KG1 (cell line): Measurements from ENCODE around the gene TOP3A.

Source experiments
- DNase-seq: peaks from one replicate; lab custom pipeline; 2025; lab: John Stamatoyannopoulos, UW

TOP3A gene

DNA sequence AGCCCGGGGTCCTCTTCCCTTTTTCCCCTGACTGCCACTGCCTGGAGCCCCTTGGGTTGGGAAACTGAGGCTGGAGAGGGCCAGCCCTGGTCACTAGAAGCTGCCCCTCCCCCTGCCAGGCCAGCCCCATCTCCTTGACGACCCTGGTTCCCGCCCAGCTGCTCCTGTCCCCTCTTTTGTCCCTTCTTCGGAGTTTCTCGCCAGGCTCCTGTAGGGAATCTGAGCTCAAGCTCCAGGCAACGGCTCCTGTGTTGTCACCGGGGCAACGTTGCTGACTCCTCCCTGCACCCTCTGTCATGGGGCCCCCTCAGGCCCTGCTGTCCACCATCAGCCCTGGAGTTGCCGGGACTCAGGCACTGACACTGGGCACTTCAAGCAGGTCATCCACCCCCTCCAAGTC lies 83.6 kb downstream of the TOP3A start:
- DNase-seq, result no peak

DNA sequence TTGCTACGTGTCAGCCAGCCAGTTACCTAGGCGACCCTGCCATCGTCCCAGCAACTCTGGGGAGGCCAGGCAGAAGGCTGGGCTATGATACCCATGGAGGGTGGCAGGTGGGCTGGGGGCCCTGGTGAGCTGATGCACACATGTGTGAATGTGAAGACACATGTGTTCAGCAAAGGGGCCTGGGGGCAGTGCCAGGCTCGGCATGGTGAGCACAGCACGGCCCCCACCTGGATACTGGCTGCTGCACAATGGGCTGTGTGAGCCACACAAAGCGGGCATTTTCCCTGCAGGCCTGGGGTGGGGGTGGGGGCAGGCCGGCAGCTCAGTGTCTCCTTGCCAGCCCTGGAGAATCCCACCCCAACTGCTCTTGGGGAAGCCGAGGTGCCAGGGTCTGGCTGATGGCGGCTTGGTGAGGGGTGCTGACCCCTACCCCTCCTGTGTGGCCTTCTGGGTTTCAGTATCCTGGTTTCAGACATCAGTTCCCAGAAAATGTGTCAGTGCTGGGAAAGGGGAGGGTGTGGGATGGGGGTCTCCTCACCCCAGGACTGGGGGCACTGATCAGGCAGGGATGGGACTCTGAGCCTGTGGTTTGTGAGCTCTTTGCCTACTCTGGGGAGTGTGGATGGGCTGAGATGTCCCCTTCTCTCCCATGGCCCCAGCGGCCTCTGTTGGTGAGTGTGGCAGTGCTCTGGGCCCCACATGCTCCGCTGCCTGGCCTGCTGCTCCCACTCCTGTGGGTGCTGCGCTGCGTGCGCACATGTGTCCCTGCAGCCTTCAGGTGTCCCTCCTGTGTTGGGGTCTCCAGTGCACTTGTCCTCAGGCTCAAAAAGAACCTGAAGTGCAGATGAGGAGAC lies 84.3 kb downstream of the TOP3A start:
- no peak for DNase-seq

DNA sequence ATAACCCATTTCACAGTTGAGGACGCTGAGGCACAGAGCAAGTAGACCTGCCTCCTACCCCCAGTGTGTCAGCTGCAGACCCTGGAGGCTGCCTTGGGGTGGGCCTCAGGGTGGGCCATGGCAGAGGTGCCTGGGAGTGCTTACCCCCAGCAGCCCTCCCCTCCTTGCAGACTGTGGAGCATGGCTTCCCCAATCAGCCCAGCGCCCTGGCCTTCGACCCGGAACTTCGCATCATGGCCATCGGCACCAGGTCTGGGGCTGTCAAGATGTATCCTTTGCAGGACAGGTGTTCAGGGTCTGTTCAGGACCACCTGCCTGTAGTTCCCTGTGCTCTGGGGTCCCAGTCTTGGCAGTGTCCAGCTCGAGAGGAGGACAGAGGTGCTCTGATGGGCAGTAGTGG lies 85.0 kb downstream of the TOP3A start:
- no peak for DNase-seq

DNA sequence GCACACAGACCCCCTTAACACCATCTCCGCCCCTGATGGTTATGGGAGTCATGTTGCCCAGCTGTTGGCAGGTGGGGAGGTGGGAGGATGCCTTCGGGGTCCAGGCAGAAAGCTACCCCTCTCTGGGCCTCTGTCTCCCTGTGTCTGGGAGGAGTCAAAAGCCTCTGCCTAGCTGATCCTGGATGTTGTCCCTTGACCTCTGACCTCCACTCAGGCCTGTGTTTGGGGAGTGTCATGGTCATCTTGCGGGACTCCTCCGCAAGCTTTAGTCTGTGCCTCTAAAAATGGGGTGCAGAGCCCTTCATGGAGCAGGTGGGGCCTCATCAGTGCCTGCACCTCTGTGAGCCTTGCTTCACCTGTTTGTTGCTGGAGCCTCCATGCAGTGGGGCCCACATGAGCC lies 85.5 kb downstream of the TOP3A start:
- DNase-seq, result no peak

DNA sequence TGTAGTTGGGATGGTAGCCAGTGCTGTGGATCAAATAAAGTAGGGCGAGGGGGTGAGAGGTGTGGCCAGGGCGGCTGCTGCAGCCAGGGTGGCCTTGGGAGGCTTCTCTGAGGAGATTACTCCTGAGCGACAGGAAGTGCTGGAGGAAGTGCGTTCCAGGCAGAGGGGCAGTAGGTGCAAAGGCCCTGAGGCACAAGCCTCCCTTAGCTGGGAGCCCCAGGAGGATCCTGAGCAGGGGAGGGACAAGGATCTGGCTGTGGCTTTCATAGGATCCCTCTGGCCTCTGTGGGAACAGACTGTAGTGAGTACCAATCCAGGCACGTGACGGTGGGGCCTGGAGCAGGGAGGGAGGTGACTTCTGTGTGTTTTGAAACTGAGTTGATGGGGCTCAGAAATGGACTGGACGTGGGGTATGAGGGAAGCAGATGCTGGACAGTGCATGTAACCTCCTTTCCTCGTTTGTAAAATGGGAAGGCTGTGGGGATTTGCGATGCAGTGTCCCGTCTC lies 86.6 kb downstream of the TOP3A start:
- DNase-seq, result no peak

DNA sequence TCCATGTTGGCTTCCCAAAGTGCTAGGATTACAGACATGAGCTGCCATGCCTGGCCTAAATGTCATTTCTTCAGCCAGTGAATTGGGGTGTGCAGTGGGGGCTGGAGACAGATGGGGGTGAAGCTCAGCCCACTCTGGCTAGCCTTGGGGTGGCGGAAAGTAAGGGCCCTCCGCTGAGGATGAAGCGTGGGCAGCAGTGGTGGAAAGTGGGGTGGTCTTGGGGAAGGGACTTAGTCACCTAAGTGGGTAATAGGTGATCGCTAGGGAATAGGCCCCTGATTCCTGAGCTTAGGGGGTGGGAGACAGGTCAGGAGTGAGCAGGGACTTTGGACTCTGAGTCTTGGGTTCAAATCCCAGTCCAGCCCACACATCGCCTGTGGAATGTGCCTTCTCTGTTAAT lies 87.2 kb downstream of the TOP3A start:
- no peak for DNase-seq

DNA sequence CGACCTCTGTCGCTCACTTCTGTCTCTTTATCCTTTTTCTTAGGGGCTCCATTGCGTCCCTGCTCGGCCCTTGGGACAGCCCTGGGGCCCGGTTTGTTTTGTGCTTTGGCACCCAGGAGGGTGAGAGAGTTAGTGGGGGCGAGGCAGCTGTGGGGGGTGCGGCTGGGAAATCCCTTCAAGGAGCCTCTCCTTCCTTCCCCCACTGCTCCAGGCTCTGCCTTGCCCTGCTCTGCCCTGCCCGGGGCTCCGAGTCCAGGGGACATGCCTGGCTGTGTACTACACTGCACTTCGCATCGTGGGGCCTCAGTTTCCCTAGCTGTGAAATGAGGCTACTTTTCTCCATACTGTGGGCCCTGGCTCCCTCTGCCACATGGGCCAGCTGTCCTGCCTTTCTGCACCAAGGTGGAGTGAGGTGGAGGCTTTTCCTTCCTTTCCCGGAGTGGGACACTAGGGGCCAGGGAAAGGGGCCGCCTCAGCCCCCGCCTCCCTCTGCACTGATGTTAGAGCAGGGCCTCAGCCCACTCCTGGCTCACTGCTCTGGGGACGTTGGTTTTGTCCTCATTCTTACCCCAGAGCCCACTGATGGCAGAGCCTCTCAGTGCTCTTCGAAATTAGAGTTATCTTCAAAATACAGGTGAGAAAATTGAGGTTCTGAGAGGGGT lies 88.4 kb downstream of the TOP3A start:
- no peak for DNase-seq

DNA sequence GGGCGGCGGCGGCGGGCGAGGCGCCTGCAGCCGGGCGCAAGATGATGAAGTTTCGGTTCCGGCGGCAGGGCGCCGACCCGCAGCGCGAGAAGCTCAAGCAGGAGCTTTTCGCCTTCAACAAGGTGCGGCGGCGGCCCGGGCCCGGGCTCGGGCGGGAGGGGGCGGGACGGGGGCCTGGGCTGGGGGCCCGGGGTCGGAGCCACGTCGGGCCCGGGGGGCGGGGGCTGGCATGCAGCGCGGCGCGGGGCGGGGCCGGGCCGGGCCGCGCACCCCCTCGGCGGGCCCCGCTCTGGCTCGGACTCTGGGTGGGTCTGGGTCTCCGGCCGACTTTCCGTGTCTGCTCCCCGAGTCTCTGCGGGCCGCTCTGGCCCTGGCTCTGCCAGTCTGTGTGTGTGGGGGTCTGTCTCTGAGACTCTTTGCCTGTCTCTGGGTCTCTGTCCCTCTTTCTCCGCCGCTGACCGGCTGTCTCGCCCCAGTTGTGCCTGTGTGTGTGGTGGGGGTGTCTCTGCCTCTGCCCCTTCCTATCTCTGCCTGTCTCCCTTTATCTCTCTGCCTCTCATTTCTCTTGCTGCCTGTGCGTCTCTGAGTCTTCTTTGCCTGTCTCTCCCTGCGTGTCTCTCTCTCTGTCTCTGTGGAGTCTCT lies 89.0 kb downstream of the TOP3A start:
- DNase-seq, result no peak

DNA sequence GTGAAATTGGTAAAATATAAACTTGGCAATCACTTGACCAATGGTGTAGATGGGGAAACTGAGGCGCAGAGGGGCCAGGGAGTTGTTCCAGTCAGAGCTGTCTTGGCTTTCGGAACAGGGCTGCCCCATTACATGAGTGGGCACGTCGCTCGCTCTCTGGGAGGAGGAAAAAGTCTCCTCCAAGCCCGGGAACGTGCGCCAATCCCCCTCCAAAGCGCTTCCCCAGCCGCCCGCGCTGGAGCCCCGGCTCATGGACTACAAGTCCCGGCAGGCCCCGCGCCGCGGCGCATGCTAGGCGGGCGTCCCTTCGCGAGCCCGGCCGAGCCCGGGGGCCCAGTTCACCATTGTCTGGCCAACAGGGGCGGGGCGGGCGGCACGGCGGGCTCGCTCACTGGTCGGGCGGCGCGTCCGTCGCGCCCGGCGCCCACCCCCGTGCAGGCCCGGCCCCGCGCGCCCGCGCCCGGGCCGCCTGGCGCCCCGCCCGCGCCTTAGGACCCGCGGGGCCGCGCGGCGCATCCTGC lies 89.6 kb downstream of the TOP3A start, which contains the start of gene LLGL1:
LLGL1 (plus strand) TSS at position 515 of the 521 bp plus-strand sequence. CDS start 48 bp downstream, outside the sequence.
- DNase-seq, result peak; percentile 55

DNA sequence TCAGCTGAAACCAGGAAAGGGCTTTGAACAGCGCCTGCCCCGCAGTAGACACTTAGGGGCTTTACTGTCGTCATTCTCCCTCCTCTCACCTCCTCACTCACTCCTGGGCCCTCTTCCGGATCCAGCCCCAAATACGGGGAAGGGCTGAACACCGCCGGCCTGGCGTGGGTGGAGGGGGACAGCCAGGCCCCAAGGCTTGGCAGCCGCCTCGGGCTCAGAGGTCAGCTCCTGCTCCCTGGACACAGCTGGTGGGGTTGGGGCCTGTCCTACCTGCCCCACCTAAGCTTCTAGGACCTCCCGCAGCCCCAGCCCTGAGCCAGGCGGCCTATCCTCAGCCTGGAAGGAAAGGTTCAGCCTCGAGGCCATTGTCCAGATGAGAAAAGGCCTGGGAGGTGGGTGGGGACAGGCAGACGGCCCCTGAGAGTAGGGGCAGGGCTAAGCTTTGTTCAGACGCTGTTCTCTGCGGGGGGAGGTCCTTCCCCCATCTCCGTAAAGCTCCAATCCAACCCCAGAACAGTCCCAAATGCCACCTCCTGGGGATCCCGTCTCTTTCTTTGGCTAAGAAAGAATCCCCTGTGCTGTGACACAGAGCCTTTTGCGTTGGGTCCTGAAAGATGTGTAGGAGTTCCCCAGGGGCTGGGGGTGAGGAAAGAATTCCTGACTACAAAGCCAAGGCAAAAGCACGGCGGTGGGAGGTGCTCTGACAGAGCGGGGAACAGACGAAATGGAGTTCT lies 90.2 kb downstream of the TOP3A start:
- DNase-seq, result no peak

DNA sequence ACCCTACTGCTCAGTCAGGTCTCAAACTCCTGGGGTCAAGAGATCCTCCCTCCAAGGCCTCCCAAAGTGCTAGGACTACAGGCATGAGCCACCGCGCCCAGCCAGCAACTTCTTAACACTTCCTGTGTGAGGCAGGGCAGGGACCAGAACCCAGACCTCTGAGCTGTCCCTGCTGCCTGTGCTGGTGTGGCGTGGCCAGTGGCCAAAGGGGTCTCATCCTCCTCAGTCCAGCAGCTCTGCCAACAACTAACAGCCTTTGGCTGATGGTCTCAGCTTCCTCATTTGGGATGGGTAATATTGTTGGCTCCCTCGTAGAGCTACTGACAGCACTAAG lies 90.8 kb downstream of the TOP3A start:
- DNase-seq, result no peak
